HG03460 (cell line): ENCODE data around the gene NQO1.
"Not testable (repeated sequence)": the region's sequence is repeated elsewhere in the genome, so short reads cannot be mapped to it uniquely, and the experiment has no call there.

Source experiments
- ATAC-seq: cut with Tn5 transposase; IDR thresholded peaks from one replicate; pipeline ENCODE4 v1.9.1; 2021; ENCODE audit not compliant: unreplicated experiment

Gene NQO1

DNA sequence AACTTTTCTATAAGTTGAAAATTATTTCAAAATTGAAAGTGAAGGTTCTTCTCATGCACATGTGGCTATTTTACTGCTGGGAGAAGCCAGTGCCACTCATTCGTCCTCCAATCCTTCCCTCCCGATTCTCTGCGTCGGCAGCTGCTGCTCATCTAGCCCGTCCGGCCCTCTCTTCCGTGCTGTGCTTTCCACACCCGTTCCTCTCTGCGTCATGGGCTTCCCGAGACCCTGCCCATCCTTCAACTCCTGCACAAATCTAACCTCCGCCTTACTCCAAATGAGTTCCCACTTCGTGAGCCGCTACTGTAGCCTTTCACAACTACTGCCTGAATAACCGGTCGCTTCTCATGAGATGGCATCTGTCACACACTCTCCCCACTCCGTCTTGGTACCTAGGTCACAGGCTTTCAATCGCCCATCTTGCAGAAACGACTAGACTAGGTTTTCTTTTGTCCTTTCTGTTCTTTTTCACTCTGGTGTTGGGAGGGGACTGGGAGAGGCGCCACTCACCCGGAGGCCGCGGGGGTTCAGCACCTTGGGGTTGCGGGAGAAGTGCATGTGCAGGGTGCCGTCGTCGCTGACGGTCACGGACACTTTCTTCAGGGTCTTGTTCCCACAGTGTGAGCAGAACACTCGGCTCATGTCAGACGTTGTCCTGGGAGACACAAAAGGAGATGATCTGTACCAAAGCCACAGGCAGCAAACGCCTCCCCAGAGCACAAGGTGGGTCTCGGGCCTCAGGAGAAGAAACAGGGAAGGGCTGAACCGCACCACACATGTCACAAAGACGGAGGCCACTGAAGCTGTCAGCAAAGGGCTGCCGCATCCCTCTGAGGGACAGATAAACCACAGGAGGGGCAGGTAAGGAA lies 18.2 kb upstream of the NQO1 start:
- ATAC-seq: no peak

DNA sequence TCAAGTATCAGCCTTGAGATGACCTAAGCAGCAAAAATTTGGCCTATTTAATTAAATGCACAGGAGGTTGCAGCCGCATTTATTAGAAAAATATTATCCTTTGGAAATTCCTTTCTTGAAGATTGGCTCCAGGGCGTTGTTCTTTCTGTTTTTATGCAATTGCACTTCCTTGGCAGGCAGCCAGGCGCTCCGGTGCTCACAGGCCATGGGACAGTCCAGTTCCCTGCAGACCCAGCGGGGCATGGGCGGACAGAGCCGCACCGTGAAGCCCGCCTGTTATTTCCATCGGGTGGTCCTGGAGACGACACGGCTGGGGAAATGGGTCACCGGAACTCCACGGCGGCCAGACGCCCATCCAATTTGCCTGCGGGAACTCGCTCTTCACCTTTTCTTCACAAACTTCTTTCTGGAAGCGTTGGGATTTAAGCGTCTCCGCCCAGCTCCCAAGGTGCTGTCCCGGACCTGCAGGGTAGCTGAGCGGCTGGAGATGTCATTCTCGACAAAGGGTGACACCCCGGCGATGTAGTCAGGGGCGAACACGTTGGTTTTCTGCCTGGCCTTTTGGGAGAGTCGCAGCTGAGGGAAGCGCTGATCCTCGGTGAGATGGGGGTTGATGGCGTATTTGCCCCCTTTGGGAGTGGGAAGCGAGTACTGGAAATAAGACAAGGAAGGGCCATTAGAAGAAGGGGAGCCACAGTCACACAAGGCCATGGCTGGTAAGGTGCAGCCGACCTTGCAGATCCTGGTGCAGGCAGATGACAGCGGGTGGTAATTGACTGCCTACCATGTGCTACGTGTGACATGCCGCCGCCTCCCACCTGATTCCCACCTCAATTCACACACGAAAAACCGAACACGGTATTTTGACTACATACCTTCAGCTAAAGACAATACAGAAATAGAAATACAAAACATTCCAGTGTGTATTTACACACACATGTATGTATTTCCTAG lies 15.9 kb upstream of the NQO1 start:
- no peak for ATAC-seq

DNA sequence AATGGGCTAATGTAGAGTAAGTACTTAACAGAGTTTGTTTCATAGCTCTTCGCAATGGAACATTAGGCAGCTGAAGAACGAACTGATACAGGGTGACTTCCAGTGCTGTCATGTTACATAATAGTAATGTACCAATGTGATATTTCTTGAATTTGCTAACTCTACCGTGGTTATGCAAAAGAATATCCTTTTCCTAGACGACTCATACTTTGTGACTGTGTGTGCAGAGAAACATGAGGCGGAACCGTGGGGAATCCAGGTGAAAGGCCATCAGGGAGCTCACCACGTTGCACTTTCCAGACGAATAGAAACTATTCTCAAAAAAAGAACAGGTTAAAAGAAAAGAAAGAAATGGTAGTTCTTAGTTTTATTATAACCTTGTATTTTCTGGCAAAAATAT lies 15.2 kb upstream of the NQO1 start:
- ATAC-seq: no peak

DNA sequence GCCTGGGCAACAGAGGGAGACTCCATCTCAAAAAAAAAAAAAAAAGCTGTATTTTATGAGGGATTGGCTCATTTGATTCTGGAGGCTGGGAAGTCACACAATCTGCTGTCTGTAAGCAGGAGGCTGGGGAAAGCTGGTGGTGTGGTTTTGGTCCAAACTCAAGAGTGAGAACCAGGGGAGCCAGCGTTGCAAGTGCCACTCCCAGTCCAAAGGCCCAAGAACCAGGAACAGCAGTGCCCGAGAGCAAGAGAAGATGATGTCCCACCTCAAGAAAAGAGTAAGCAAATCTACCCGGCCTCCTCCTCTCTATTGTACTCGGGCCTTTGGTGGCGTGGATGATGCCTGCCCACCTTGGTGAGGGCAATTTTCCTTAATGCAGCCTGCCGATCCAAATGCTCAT lies 5.7 kb upstream of the NQO1 start:
- ATAC-seq: no peak

DNA sequence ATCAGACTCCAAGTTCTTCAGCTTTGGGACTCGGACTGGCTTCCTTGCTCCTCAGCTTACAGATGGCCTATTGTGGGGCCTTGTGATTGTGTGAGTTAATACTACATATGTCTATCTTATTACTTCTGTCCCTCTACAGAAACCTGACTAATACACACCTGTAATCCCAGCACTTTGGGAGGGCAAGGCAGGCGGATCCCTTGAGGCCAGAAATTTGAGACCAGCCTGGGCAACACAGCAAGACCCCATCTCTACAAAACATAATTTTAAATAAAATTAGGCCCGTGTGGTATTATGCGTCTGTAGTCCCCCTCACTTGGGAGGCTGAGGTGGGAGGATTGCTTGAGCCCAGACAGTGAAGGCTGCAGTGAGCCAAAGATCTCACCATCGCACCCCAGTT lies 4.9 kb upstream of the NQO1 start:
- not testable (repeated sequence) for ATAC-seq

DNA sequence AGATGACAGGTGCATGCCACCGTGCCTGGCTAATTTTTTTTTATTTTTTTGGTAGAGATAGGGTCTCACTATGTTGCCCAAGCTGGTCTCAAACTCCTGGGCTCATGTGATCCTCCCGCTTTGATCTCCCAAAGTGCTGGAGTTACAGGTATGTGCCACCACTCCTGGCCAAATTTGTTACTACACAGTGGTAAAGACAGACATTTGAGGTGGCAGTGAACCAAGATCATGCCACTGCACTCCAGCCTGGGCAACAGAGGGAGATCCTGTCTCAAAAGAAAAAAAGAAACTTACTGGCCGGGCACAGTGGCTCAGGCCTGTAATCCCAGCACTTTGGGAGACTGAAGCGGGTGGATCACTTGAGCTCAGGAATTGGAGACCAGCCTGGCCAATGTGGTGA lies 2.7 kb upstream of the NQO1 start:
- not testable (repeated sequence) for ATAC-seq

DNA sequence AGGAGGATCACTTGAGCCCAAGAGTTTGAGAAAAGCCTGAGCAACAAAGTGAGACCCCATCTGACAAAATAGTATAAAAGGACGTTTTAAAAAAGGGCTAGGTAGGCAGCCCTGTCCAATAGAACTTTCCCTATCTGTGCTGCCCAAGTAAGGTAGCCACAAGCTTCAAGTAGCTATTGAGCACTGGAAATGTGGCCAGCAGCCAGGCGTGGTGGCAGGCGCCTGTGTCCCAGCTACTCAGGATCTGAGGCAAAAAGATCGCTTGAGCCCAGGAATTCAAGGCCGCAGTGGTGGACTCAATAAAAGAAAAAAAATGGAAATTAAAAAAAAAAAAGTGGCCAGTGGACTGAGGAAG lies 1.5 kb upstream of the NQO1 start:
- ATAC-seq: no peak

DNA sequence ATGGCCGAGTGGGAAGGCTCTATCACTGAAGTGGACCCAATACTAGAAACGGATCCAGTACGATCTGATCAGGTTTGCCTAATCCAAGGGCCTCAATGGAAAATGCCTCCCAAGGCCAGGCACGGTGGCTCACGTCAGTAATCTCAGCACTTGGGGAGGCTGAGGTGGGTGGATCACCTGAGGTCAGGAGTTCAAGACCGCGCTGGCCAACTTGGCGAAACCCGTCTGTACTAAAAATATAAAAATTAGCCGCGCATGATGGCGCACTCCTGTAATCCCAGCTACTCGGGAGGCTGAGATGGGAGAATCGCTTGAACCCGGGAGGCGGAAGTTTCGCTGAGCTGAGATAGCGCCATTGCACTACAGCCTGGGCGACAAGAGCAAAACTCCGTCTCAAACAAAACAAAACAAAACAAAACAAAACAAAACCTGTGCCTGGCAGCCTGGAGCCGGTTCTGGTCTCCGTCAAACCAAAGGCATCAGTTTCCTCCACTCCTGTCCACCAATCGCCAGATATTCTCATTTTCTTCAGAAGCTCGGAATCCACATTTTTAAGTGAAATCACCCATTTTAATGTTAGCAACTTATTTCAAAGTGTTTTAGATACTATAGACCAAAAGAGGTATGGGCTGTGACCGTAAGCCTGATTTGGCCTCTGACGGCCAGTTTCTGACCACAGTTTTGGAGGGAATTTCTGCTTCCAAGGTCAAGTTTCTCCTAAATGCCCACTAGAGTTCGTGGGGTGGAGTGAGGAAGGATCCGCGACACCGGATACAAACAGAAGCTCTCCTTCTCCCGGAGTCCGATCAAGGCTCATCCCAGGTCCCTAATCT lies 664 bp downstream of the NQO1 start:
- no peak for ATAC-seq

DNA sequence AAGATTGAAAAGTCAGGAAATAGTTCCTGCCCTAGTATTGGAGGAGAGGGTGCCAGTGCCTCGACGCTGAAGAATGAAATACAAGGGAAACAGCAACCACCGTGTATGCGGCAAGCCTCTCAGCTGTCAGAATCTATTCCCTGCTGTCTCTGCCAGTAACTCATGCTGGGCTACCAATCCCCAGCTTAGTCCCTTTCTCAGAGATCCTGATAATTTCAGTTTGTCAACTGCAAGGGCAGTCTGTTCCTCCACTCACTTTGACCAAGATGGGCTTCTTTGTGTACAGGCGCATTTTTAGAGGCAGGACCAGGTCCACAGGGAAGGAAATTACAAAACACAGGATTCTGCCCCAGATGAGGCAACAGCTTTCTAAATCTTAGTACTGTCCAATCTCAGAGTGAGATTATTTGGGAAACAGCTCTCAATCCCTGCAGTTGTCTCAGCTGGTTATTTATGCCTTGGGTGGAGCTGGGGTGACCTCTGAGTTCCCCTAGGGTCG lies 1.3 kb downstream of the NQO1 start:
- no peak for ATAC-seq

DNA sequence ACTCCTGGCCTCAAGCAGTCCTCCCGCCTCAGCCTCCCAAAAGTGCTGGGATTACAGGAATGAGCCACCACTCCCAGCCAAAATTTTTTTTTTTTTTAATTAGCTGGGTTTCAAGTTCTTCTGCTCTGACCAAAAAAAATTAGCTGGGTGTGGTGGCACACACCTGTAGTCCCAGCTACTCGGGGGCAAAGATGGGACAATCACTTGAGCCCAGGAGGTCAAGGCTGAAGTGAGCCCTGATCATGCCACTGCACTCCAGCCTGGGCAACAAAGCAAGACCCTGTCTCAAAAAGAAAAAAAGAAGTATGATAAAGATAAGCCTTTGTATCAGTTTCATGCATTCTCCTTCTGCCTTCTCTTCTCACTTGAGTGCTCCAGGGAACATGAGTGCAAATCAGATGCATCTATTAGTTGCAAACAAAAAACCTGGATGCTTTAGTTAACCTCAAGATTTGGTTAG lies 1.9 kb downstream of the NQO1 start:
- no peak for ATAC-seq

DNA sequence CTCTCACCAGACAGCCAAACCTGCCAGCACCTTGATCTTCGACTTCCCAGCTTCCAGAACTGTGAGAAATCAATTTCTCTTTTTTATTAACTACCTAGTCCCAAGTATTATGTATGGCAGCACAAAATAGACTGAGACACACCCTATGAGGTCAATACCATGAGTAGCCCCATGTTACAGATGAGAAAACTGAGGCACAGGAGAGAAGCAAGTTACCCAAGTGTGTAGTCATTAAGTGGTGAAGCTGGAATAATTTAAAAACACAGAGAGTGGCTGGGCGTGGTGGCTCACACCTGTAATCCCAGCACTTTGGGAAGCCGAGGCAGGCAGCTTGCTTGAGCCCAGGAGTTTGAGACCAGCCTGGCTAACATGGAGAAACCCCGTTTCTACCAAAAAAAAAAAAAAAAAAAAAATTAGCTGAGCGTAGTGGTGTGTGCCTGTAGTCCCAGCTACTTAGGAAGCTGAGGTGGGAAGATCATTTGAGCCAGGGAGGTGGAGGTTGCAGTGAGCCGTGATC lies 4.9 kb downstream of the NQO1 start:
- no peak for ATAC-seq

DNA sequence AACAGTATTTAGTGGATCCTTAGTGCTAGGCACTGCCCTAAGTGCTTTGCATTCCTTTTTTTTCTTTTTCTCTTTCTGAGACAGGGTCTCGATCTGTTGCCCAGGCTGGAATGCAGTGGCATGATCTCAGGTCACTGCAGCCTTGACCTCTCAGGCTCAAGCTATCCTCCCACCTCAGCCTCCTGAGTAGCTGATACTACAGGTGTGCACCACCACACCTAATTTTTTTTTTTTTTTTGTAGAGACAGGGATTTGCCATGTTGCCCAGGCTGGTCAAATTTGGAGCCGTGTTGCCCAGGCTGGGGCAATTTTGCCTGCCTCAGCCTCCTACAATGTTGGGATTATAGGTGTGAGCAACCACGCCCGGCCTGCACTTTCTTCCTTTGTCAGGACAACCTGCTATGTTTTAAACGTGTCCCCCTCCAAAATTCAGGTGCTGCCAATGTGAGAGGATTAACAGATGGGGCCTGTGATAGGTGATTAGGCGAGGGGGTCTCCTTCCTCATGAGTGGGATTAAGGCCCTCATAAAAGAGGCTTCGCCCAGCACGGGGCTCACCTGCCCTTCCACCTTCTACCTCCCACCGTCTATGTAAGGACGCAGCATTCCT lies 5.4 kb downstream of the NQO1 start:
- ATAC-seq: no peak

DNA sequence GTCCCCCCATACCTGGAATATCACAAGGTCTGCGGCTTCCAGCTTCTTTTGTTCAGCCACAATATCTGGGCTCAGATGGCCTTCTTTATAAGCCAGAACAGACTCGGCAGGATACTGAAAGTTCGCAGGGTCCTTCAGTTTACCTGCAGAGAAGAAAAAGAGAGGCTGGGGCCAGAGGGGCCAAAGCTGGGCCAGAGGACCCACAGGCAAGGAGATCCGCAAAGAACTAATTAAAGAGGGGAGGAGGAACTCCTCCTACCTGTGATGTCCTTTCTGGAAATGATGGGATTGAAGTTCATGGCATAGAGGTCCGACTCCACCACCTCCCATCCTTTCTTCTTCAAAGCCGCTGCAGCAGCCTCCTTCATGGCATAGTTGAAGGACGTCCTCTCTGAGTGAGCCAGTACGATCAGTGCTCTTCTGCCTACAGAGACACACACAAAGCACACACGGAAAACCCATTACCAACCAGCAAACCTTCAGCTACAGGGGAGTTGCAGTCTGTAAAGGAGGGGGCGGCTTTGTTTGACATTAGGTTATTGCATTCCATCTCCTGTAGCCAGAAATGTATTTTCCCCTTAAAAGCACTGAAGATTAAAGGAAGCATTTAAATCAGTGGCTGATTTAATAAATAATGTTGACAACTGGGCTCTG lies 8.1 kb downstream of the NQO1 start:
- ATAC-seq: no peak

DNA sequence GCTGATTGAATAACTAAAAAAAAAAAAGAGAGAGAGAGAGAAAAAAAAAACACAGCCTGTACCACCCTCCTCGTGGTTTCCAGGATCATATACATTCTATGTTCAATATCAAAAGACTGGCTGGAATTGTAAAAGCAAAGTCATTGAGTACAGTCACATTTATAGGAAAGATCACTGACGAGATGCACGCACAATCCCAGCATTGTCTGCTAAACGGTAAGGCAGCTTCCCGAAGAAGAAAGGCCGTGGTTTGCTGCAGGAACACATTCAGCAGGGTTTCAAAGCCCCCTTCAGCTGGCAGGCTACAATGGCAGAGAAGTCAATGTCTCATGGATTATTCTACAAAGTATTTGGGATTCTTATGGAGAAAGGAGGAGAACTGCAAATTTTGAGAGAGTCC lies 9.3 kb downstream of the NQO1 start:
- no peak for ATAC-seq

DNA sequence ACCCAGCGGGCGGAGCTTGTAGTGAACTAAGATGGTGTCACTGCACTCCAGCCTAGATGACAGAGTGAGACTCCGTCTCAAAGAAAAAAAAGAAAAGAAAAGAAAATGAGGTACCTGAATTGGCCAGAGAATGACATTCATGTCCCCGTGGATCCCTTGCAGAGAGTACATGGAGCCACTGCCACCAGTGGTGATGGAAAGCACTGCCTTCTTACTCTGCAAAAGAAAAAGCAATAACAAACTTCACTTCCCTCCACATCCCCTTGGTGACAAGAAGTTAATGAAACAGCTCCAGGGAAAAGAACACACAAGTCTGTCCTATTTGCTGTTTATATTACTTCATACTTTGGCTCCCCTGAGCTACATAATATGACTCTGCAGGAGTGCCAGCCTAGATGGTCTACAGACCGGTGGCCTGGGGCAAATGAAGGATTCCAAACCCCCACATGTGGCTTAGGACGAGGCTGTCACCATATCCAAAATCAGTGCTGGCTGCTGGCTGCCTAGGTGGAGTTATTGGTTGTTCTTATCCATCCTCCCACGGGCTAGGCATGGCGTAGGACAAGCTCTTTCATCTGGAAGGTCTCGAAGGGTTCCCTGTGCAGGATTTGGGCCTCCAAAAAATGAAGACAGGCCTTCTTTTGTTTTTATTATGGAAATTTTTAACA lies 13.3 kb downstream of the NQO1 start:
- no peak for ATAC-seq

DNA sequence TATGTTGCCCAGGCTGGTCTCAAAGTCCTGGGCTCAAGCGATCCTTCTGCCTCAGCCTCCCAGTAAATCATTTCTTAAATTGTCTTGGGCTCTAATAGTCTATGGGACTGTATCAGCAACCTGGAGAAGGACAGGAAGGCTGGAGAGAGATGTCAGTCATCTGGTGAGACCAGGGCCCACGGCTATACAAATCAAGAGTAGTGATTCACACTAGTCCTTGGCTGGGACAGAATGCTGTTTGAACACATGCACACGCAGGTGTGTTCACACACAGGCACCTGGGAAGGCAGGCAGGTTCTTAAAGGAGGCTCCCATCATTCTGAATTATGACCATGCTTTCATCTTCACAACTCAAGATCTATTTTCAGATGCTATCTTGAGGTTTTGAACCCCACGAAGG lies 14.1 kb downstream of the NQO1 start:
- no peak for ATAC-seq

DNA sequence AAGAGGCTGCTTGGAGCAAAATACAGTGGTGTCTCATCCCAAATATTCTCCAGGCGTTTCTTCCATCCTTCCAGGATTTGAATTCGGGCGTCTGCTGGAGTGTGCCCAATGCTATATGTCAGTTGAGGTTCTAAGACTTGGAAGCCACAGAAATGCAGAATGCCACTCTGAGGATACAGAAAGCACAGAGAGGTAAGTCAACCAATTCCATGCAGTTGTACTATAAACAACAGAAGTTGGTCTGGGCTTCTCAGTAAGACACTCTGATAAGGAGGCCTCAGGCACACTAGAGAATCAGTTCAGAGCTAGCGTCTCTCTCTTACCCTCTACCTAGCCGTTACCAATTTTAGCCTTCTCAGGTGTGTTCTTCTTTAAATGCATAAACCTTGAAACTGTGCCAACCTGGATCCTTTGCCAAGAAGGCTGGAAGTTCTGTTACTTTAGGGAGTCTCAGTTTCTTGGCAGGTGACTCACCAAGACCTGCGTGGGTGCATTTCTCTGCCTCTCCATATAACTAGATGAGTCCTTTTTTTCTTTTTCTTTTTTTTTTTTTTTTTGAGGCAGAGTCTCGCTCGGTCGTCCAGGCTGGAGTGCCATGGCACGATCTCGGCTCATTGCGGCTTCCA lies 15.1 kb downstream of the NQO1 start:
- ATAC-seq: no peak

DNA sequence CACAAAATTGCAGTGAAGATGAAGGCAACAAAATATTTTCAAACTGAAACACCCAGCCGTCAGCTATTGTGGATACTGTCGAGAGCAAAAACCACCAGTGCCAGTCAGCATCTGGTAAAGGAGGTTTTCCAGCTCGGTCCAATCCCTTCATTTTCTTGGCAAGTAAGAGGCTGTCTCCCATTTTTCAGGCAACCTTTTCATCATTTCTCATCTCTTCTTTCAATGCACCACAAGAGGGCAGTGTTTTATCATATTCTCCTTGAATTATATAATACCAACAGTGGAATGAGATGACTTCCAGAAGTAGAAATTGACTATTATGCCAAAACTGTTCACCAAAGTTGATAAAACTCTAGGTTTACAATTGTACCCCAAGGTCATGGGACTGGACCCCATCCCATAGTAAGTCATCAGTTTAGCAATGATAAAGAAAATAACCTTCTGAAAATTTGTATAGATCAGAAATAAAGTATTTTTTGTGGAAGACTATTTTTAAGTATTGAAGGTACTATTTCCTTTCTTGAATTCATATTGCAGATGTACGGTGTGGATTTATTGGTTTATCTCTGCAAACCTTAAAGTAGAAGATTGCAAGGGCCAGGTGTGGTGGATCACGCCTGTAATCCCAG lies 16.8 kb downstream of the NQO1 start:
- ATAC-seq: no peak
